Astrocyte of the spinal cord (primary cell): ENCODE measurements around the gene TMEM175.

Experiments
- DNase-seq: peaks from one replicate; pipeline ENCODE4 v3.0.0; 2011; ENCODE audit warnings: low read depth, low spot score
- H3K4me3 ChIP-seq: 2 replicates; pipeline ENCODE4 v1.5.1; 2011; ENCODE audit warnings: low read depth, mild to moderate bottlenecking, low read length, moderate library complexity
- in situ Hi-C: cut with HindIII; loops from 2 replicates; pipeline ENCODE4 v1.10.0; 2017; ENCODE audit warnings: low sequenced_read_pairs
- TF ChIP-seq, protein P1 (sequence below): IDR thresholded peaks from 2 replicates; pipeline ENCODE4 v1.5.1; 2012; ENCODE audit warnings: low read depth, mild to moderate bottlenecking, low read length, inconsistent platforms

TMEM175 gene

DNA sequence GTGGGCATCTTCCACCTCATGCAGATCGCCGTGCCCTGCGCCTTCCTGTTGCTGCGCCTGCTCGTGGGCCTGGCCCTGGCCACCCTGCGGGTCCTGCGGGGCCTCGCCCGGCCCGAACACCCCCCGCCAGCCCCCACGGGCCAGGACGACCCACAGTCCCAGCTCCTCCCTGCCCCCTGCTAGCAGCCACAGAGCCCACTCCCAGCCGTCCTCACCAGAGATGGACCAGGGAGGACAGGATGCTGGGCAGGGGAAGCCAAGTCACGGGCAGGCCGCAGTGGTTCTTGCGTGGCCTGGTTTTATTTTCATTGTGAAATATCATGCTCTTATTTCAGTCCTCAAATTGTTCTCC lies 26.0 kb downstream of the TMEM175 start:
- DNase-seq, result no peak
- TF ChIP-seq, protein P1, sequence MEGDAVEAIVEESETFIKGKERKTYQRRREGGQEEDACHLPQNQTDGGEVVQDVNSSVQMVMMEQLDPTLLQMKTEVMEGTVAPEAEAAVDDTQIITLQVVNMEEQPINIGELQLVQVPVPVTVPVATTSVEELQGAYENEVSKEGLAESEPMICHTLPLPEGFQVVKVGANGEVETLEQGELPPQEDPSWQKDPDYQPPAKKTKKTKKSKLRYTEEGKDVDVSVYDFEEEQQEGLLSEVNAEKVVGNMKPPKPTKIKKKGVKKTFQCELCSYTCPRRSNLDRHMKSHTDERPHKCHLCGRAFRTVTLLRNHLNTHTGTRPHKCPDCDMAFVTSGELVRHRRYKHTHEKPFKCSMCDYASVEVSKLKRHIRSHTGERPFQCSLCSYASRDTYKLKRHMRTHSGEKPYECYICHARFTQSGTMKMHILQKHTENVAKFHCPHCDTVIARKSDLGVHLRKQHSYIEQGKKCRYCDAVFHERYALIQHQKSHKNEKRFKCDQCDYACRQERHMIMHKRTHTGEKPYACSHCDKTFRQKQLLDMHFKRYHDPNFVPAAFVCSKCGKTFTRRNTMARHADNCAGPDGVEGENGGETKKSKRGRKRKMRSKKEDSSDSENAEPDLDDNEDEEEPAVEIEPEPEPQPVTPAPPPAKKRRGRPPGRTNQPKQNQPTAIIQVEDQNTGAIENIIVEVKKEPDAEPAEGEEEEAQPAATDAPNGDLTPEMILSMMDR, result no peak
- no peak overlapping the region for H3K4me3 ChIP-seq
- in situ Hi-C loops, result no loop called here

DNA sequence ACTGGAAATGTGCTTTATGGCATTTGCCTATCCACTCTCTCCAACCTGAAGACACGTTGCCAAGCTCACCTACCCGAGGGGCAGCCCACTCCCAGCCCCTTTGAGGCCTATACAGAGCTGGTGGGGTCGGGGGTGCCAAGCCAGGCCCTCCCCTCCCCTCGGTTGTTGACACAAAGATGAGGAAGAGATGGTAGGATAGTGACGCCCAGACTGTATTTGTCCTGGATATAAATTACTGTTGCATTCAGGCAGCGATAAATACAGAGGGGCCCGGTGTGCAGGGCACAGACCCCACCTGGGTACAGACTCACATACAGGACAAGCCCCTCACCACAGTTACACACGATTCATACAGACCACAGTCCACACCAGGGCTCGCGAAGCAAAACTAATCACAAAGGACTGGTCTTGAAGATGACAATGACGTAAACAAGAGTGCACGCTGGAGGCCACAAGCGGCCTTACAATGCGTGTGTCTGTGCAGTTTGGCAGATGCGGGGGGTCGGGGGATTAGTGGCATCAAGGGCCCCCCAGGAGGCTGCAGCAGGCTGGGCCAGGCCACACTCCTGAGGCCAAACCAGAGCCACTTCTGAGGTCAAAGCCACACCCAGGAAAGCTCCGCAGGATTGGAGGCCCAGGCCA lies 26.6 kb downstream of the TMEM175 start:
- no peak overlapping the region for H3K4me3 ChIP-seq
- no peak for DNase-seq
- in situ Hi-C loops, result no loop called here
- TF ChIP-seq, protein P1, result no peak

- no peak overlapping the region for H3K4me3 ChIP-seq
- no peak for DNase-seq
- TF ChIP-seq, protein P1, result no peak
- in situ Hi-C loops, result no loop called here
Observed at GRCh38 chr4:959338-960139, 27.3 kb downstream of the TMEM175 start.

DNA sequence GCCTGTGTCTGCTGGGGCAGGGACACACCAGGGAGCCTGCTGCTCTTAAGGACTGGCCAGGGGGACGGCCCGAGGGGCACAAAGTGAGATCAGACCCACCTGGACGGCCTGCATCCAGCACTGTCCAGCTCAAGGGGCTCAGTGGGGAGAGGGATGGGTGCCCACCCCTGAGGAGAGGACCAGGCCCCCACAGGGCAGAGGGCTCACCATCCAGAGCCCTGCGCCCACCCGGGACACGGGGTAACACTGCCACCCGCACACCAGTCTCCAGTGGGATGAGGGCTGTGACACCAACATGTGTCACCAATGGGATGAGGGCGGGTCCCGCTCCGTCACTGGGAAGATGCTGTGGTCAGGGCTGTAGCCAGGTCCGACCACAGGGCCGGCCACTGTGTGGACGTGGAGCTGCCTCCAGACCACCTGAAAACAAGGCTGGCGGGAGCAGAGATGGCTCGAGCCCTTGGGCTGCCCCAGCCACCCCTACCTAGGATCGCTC lies 27.9 kb downstream of the TMEM175 start:
- TF ChIP-seq, protein P1, result no peak
- DNase-seq, result no peak
- in situ Hi-C loops, result no loop called here
- H3K4me3 ChIP-seq, result no peak overlapping the region

GRCh38 chr4:960636-961350 lies 28.5 kb downstream of the TMEM175 start:
- H3K4me3 ChIP-seq, result no peak overlapping the region
- in situ Hi-C loops, result no loop called here
- DNase-seq, result no peak
- TF ChIP-seq, protein P1, result no peak

DNA sequence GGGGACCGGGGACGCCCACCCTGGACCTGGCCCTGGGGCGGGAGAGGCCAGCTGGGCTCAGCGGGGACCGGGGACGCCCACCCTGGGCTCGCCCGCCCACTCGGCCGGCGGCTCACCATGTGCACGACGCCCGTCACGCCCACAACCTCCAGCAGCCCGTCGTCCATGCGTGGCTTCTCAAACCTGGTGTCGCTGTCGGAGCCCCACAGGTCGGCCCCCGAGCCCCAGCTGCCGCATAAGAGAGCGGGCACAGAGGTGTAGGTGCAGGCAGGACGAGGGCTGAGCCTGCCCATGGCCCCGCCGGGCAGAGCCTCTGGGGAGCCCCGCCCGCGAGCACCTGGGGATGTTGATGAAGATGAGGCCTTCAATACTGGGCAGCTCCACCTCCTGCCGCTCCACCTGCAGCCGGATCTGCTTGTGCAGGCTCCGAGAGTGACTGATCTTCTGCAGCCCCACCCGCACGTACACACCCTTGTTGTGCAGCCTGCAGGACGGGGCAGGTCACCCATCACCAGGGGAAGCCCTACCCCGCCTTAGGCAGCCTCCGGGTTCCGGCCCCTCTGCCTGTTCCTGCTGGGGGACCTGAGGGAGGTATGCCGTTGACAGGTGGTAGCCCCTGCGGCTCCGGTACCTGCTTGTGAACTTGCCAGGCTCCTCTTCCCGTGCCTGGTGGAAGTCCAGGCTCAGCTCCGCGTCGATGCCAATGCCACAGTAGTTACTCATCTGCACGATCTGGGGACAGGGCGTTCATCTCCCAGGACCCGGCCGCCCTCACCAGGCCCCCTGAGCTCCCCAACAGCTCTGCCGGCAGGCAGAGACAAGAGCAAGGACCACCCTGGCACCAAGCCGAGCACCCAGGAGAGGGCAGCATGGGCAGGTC lies 29.3 kb downstream of the TMEM175 start:
- DNase-seq, result no peak
- in situ Hi-C loops, result no loop called here
- TF ChIP-seq, protein P1, result no peak
- no peak overlapping the region for H3K4me3 ChIP-seq
